H1 (cell line): ENCODE results near the gene OVCA2. TPM values are rescaled to one million over a fixed set of nuclear protein-coding genes. Genes with fewer than 3 reads are reported as not detected.

ENCODE experiments used
- CTCF ChIA-PET: fragments of 300-600 bp; sonication (Branson Sonifier 250); formaldehyde crosslinking; loops from one replicate; lab custom pipeline; 2021; ENCODE audit not compliant: partially characterized antibody; lab: Charles Lee
- POLR2A ChIA-PET: fragments of 300-600 bp; sonication (Branson Sonifier 250); formaldehyde crosslinking; loops from one replicate; lab custom pipeline; 2021; ENCODE audit warnings: inconsistent platforms; ENCODE audit not compliant: partially characterized antibody; lab: Charles Lee
- DNase-seq, 2 experiments: peaks; one replicate each; pipeline versions ENCODE4 v3.0.0 to v3.0.0-alpha.2; 2010 to 2022; ENCODE audit warnings: low spot score in 2 of 2, low read depth in 1 of 2, mixed read lengths in 1 of 2
- FAIRE-seq: peaks from 2 replicates; lab custom pipeline; 2011; peaks lifted over from hg19 to GRCh38; lab: Jason Lieb, UNC
- H2AFZ ChIP-seq: 2 replicates; pipeline ENCODE4 v1.8.1; 2012; ENCODE audit warnings: low read length, inconsistent platforms
- H2AK5ac ChIP-seq: 2 replicates; pipeline ENCODE4 v1.6.1; 2013; ENCODE audit warnings: low read depth, low read length
- H2BK120ac ChIP-seq: replicated peaks from 2 replicates; pipeline ENCODE3; 2013; ENCODE audit warnings: low read depth, low read length, inconsistent platforms
- H2BK12ac ChIP-seq: 2 replicates; pipeline ENCODE4 v1.6.1; 2013; ENCODE audit warnings: low read depth, low read length
- H2BK15ac ChIP-seq: 2 replicates; pipeline ENCODE4 v1.6.1; 2013; ENCODE audit warnings: low read length
- H2BK20ac ChIP-seq: 2 replicates; pipeline ENCODE4 v1.6.1; 2013; ENCODE audit warnings: low read length
- H2BK5ac ChIP-seq: 2 replicates; pipeline ENCODE4 v1.6.1; 2013; ENCODE audit warnings: low read depth, low read length
- H3K14ac ChIP-seq: 2 replicates; pipeline ENCODE4 v1.6.1; 2013; ENCODE audit warnings: inconsistent platforms; ENCODE audit not compliant: insufficient read length
- H3K18ac ChIP-seq: 2 replicates; pipeline ENCODE4 v1.6.1; 2013; ENCODE audit warnings: low read length; ENCODE audit errors: extremely low read depth
- H3K23ac ChIP-seq: 2 replicates; pipeline ENCODE4 v1.6.1; 2013; ENCODE audit warnings: inconsistent platforms; ENCODE audit not compliant: insufficient read length
- H3K23me2 ChIP-seq: 2 replicates; pipeline ENCODE4 v1.6.1; 2013; ENCODE audit warnings: low read depth, low read length
- H3K27ac ChIP-seq: 2 replicates; pipeline ENCODE4 v1.6.1; 2011; ENCODE audit warnings: low read depth, low read length, inconsistent platforms
- H3K27me3 ChIP-seq, 4 experiments: replicated peaks in 1 of 4; 1 replicate in 1 of 4; 2 replicates in 3 of 4; pipeline versions ENCODE4 v1.6.1 to v1.8.1; 2011 to 2013; ENCODE audit warnings: low read length in 3 of 4, mild to moderate bottlenecking in 3 of 4, inconsistent platforms in 2 of 4, mixed read lengths in 2 of 4, moderate library complexity in 1 of 4; ENCODE audit not compliant: control insufficient read depth in 3 of 4, insufficient read depth in 3 of 4; ENCODE audit errors: extremely low read depth in 1 of 4
- H3K36me3 ChIP-seq, 4 experiments: 2 replicates each; pipeline versions ENCODE4 v1.6.1 to v1.8.1; 2011 to 2013; ENCODE audit warnings: mild to moderate bottlenecking in 4 of 4, low read length in 3 of 4, moderate library complexity in 2 of 4, control low read depth in 1 of 4, inconsistent platforms in 1 of 4; ENCODE audit not compliant: insufficient read depth in 4 of 4, control insufficient read depth in 2 of 4
- H3K4ac ChIP-seq: replicated peaks from 2 replicates; pipeline ENCODE3; 2013; ENCODE audit warnings: low read length, low read depth, mixed read lengths, inconsistent platforms; ENCODE audit not compliant: insufficient read length
- H3K4me1 ChIP-seq, 4 experiments: replicated peaks in 1 of 4; 1 replicate in 1 of 4; 2 replicates in 3 of 4; pipeline versions ENCODE4 v1.6.1 to v1.8.1; 2011 to 2013; ENCODE audit warnings: low read length in 3 of 4, inconsistent platforms in 2 of 4, mixed read lengths in 1 of 4; ENCODE audit not compliant: insufficient read depth in 4 of 4, control insufficient read depth in 3 of 4
- H3K4me2 ChIP-seq, 2 experiments: 2 replicates each; pipeline versions ENCODE4 v1.6.1 to v1.8.1; 2011 to 2013; ENCODE audit warnings: low read depth in 2 of 2, low read length in 2 of 2, control low read depth in 1 of 2, inconsistent platforms in 1 of 2, mild to moderate bottlenecking in 1 of 2; ENCODE audit not compliant: insufficient read depth in 1 of 2
- H3K4me3 ChIP-seq, 4 experiments: fragments of 200-600, 300-600 bp in 1 of 4; sonication (generic), shearing (Covaris generic), sonication (Bioruptor Twin) in 1 of 4; 2 replicates each; pipeline versions ENCODE4 v1.5.1 to v1.8.1; 2011 to 2016; ENCODE audit warnings: low read length in 4 of 4, low read depth in 3 of 4, control low read depth in 2 of 4, inconsistent platforms in 2 of 4, mild to moderate bottlenecking in 2 of 4, mixed read lengths in 1 of 4, moderate library complexity in 1 of 4; ENCODE audit not compliant: insufficient read depth in 2 of 4; ENCODE audit errors: extremely low read depth in 1 of 4
- H3K56ac ChIP-seq: replicated peaks from 2 replicates; pipeline ENCODE3; 2013; ENCODE audit warnings: low read depth, mild to moderate bottlenecking, mixed read lengths, low read length, inconsistent platforms; ENCODE audit not compliant: insufficient read length
- H3K79me1 ChIP-seq: 2 replicates; pipeline ENCODE4 v1.6.1; 2013; ENCODE audit warnings: low read depth, low read length, control low read depth
- H3K79me2 ChIP-seq, 2 experiments: 2 replicates each; pipeline versions ENCODE4 v1.6.1 to v1.8.1; 2012 to 2013; ENCODE audit warnings: low read length in 2 of 2, mild to moderate bottlenecking in 2 of 2, inconsistent platforms in 1 of 2; ENCODE audit not compliant: insufficient read depth in 2 of 2, control insufficient read depth in 1 of 2
- H3K9ac ChIP-seq, 4 experiments: replicated peaks in 1 of 4; 1 replicate in 1 of 4; 2 replicates in 3 of 4; pipeline versions ENCODE4 v1.6.1 to v1.8.1; 2011 to 2013; ENCODE audit warnings: low read depth in 3 of 4, low read length in 3 of 4, control low read depth in 2 of 4, mild to moderate bottlenecking in 2 of 4, moderate library complexity in 2 of 4, inconsistent platforms in 1 of 4; ENCODE audit errors: extremely low read depth in 1 of 4
- H3K9me3 ChIP-seq, 2 experiments: 2 replicates each; pipeline versions ENCODE4 v1.6.1 to v1.8.1; 2012 to 2013; ENCODE audit warnings: mild to moderate bottlenecking in 2 of 2, moderate library complexity in 2 of 2, control low read depth in 1 of 2, inconsistent platforms in 1 of 2, low read depth in 1 of 2, low read length in 1 of 2, mixed read lengths in 1 of 2; ENCODE audit not compliant: insufficient read depth in 2 of 2
- H4K20me1 ChIP-seq, 2 experiments: replicated peaks in 1 of 2; 2 replicates each; pipeline versions ENCODE3 to v1.8.1; 2011 to 2013; ENCODE audit warnings: inconsistent platforms in 2 of 2, low read length in 2 of 2, mild to moderate bottlenecking in 1 of 2; ENCODE audit not compliant: insufficient read depth in 2 of 2, control insufficient read depth in 1 of 2
- H4K5ac ChIP-seq: 2 replicates; pipeline ENCODE4 v1.6.1; 2013; ENCODE audit warnings: low read length, low read depth, mixed read lengths, inconsistent platforms; ENCODE audit not compliant: insufficient read length
- H4K8ac ChIP-seq: 2 replicates; pipeline ENCODE4 v1.8.0; 2013; ENCODE audit warnings: mild to moderate bottlenecking, moderate library complexity, low read length, inconsistent platforms; ENCODE audit not compliant: insufficient read depth; ENCODE audit errors: extremely low read depth
- H4K91ac ChIP-seq: replicated peaks from 2 replicates; pipeline ENCODE3; 2013; ENCODE audit warnings: low read length, mixed read lengths, inconsistent platforms; ENCODE audit not compliant: insufficient read length
- ASH2L ChIP-seq: fragments of 200-600, 300-600 bp; sonication (generic); IDR thresholded peaks from one replicate; pipeline ENCODE4 v1.7.1; 2017; ENCODE audit warnings: low read length
- BACH1 ChIP-seq: IDR thresholded peaks from 2 replicates; pipeline ENCODE4 v1.6.1; 2012; ENCODE audit warnings: low read length, improper control_type of control experiment
- CEBPB ChIP-seq: IDR thresholded peaks from 2 replicates; pipeline ENCODE4 v1.6.1; 2012; ENCODE audit warnings: low read depth, low read length
- CREB1 ChIP-seq: IDR thresholded peaks from 2 replicates; pipeline ENCODE4 v1.6.1; 2012; ENCODE audit warnings: inconsistent platforms
- FOSL1 ChIP-seq: IDR thresholded peaks from 2 replicates; pipeline ENCODE4 v1.6.1; 2011; ENCODE audit warnings: mild to moderate bottlenecking, low read depth, low read length, moderate library complexity; ENCODE audit not compliant: insufficient read depth
- GTF2F1 ChIP-seq: IDR thresholded peaks from 2 replicates; pipeline ENCODE4 v1.6.1; 2012; ENCODE audit warnings: low read depth, low read length, improper control_type of control experiment, borderline replicate concordance
- KDM1A ChIP-seq: fragments of 200-600, 300-600 bp; sonication (generic); IDR thresholded peaks from 2 replicates; pipeline ENCODE4 v1.7.1; 2016; ENCODE audit warnings: mild to moderate bottlenecking, low read length, borderline replicate concordance
- PHF8 ChIP-seq: fragments of 200-600 bp; sonication (generic); conservative IDR thresholded peaks from 2 replicates; pipeline ENCODE4 v1.7.1; 2012; ENCODE audit warnings: low read depth, mild to moderate bottlenecking, inconsistent platforms, low read length, moderate library complexity
- RBBP5 ChIP-seq: IDR thresholded peaks from 2 replicates; pipeline ENCODE4 v1.7.1; 2012; ENCODE audit warnings: low read depth, mild to moderate bottlenecking, inconsistent platforms, low read length, moderate library complexity, borderline replicate concordance
- TCF12 ChIP-seq: IDR thresholded peaks from 2 replicates; pipeline ENCODE4 v1.6.1; 2011; ENCODE audit warnings: low read depth, mild to moderate bottlenecking, low read length
- WGBS, 2 experiments: shearing (Covaris generic) in 1 of 2; methylation state at CpG; one replicate each; pipeline versions ENCODE4 v1.1.6 to v1.1.7; 2013 to 2015; ENCODE audit warnings: low lambda C conversion rate in 2 of 2, mixed read lengths in 2 of 2, inconsistent platforms in 1 of 2, low coverage in 1 of 2, missing lambda C conversion rate in 1 of 2; ENCODE audit not compliant: insufficient replicate concordance in 2 of 2, insufficient coverage in 1 of 2, insufficient read length in 1 of 2; ENCODE audit errors: extremely low coverage in 1 of 2, missing lambda C conversion rate in 1 of 2; 5-methylcytosine and 5-hydroxymethylcytosine counted together
- polyA plus RNA-seq, 7 experiments: library from polyadenylated mRNA; depleted of rRNA in 3 of 7; stranded (reverse) in 5 of 7; unstranded in 2 of 7; fragments of >200 nt in 5 of 7; fragments of 200-250 nt in 2 of 7; gene quantifications; 1 replicate in 5 of 7; 2 replicates in 1 of 7; 4 replicates in 1 of 7; pipeline versions ENCODE4 v1.2.1 to v1.2.3, GENCODE V29; 2011 to 2013; ENCODE audit warnings: missing spikeins in 2 of 7, mixed read lengths in 2 of 7
- total RNA-seq: library from RNA; stranded (reverse); fragmentation: NEBNext Ultra II Directional; extraction: Animal tissue kit (Norgen Biotek cat#: 25700); gene quantifications from 2 replicates; pipeline ENCODE4 v1.2.1, GENCODE V29; 2021
- TF ChIP-seq, protein P1 (sequence below): IDR thresholded peaks from 2 replicates; pipeline ENCODE4 v1.6.1; 2012; ENCODE audit warnings: low read length, inconsistent platforms
- TF ChIP-seq, protein P2 (sequence below): IDR thresholded peaks from 2 replicates; pipeline ENCODE4 v1.6.1; 2011; ENCODE audit warnings: low read depth, mild to moderate bottlenecking, low read length; ENCODE audit not compliant: insufficient read depth

OVCA2 gene
- total and polyA plus RNA-seq, 2 of the 8 experiments (the other 6 are each of a cell fraction or from before 2014, with no cell fraction given), result 15.3 to 37.0 TPM

DNA sequence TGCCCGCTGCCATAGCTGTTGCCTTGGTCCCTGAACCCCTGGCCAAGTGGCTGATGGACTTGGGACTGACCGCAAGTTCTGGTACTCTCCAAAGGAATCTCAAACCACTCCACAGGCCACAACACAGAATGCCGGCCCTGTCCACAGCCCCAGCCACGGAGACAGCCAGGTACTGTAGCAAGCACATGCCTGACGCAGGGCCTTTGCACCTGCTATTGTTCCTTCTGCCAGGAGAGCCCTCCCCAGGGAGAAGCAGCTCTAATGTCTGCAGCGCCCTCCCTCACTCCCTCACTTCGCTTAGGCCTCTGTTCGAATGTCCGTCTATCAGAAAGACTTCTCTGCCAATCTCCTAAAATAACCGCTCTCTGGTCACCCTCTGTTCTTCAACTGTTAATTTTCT is 32.1 kb upstream of the OVCA2 start:
- no peaks in the 10 kb centered on the region for H3K9me3 ChIP-seq
- H2AFZ ChIP-seq, result no peak overlapping the region
- H3K9ac ChIP-seq, result no peak overlapping the region
- H2BK120ac ChIP-seq, result no peak overlapping the region
- H3K4ac ChIP-seq, result no peak overlapping the region
- H3K14ac ChIP-seq, result no peak overlapping the region
- no peak overlapping the region for H2AK5ac ChIP-seq
- ChIA-PET CTCF (interaction anchor here (0.6 to 1.7 kb wide), 3 partner anchors 73 to 299 kb away, joined by 3 to 4 read pairs (median 3); no protein-coding TSS in a partner anchor), POLR2A (no interaction called here)
- H2BK5ac ChIP-seq, result no peak overlapping the region
- H3K4me3 ChIP-seq, result no peak overlapping the region
- FAIRE-seq (no peak), DNase-seq (no peak)
- no peak overlapping the region for H2BK20ac ChIP-seq
- no peak overlapping the region for H4K5ac ChIP-seq
- H3K4me1 ChIP-seq, result peaks cover 0 to 13% (median 2%) of the 10 kb centered on the region in 4 experiments; a peak in 2 of 7 replicates
- H3K18ac ChIP-seq, result no peak overlapping the region
- H4K91ac ChIP-seq, result no peak overlapping the region
- no peaks in the 10 kb centered on the region for H3K36me3 ChIP-seq
- no peaks in the 10 kb centered on the region for H3K79me2 ChIP-seq
- H3K23ac ChIP-seq, result no peak overlapping the region
- no peak overlapping the region for H3K56ac ChIP-seq
- no peak overlapping the region for H3K27ac ChIP-seq
- WGBS, 2 experiments, result 91% methylated on average over 9 of the region's 10 CpGs; no CpG with 5 or more reads in 1 of the 2 experiments
- H4K20me1 ChIP-seq, result no peaks in the 10 kb centered on the region
- H3K27me3 ChIP-seq, result peaks cover 0 to 7% (median 3%) of the 10 kb centered on the region in 4 experiments; a peak in 3 of 7 replicates
- H3K23me2 ChIP-seq, result no peaks in the 10 kb centered on the region
- H2BK12ac ChIP-seq, result no peak overlapping the region
- no peak overlapping the region for H2BK15ac ChIP-seq
- no peaks in the 10 kb centered on the region for H3K79me1 ChIP-seq
- no peak overlapping the region for H4K8ac ChIP-seq
- H3K4me2 ChIP-seq, result no peak overlapping the region
- TF ChIP-seq FOSL1 (no peak), KDM1A (no peak), ASH2L (no peak), PHF8 (no peak), CEBPB (no peak), RBBP5 (no peak), GTF2F1 (no peak), CREB1 (no peak), TCF12 (no peak), BACH1 (no peak)
- TF ChIP-seq, protein P1, sequence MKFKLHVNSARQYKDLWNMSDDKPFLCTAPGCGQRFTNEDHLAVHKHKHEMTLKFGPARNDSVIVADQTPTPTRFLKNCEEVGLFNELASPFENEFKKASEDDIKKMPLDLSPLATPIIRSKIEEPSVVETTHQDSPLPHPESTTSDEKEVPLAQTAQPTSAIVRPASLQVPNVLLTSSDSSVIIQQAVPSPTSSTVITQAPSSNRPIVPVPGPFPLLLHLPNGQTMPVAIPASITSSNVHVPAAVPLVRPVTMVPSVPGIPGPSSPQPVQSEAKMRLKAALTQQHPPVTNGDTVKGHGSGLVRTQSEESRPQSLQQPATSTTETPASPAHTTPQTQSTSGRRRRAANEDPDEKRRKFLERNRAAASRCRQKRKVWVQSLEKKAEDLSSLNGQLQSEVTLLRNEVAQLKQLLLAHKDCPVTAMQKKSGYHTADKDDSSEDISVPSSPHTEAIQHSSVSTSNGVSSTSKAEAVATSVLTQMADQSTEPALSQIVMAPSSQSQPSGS, result no peak
- TF ChIP-seq, protein P2, sequence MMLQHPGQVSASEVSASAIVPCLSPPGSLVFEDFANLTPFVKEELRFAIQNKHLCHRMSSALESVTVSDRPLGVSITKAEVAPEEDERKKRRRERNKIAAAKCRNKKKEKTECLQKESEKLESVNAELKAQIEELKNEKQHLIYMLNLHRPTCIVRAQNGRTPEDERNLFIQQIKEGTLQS, result no peak
